GM08714 (cell line): Measurements from ENCODE around the gene PACRG.

Experiments used
- H3K4me3 ChIP-seq: fragments of 200-500 bp; sonication (Bioruptor generic); 2 replicates; pipeline ENCODE4 v1.5.1; 2014; ENCODE audit warnings: mild to moderate bottlenecking, low read length, inconsistent platforms
- ZNF274 ChIP-seq: IDR thresholded peaks from 2 replicates; pipeline ENCODE4 v1.6.1; 2012; ENCODE audit warnings: mild to moderate bottlenecking, low read depth, low read length

The PACRG gene

GRCh38 chr6:163036160-163036645 is 308.4 kb downstream of the PACRG start:
- no peak for TF ChIP-seq ZNF274
- no peak overlapping the region for H3K4me3 ChIP-seq

GRCh38 chr6:163038317-163038716 is 310.5 kb downstream of the PACRG start:
- no peak overlapping the region for H3K4me3 ChIP-seq
- TF ChIP-seq ZNF274, result no peak

- no peak for TF ChIP-seq ZNF274
- H3K4me3 ChIP-seq, result no peak overlapping the region
These were observed 320.6 kb downstream of the PACRG start for GRCh38 chr6:163048345-163048744.

- no peak for TF ChIP-seq ZNF274
- H3K4me3 ChIP-seq, result no peak overlapping the region
These were observed 326.0 kb downstream of the PACRG start for GRCh38 chr6:163053667-163054344.

GRCh38 chr6:163054641-163055040 is 326.9 kb downstream of the PACRG start:
- H3K4me3 ChIP-seq, result no peak overlapping the region
- TF ChIP-seq ZNF274, result no peak

- TF ChIP-seq ZNF274, result no peak
These were observed 329.5 kb downstream of the PACRG start for GRCh38 chr6:163057260-163057659.

GRCh38 chr6:163062790-163063189 is 335.0 kb downstream of the PACRG start:
- no peak overlapping the region for H3K4me3 ChIP-seq
- TF ChIP-seq ZNF274, result no peak

More at GRCh38 chr6:163057260-163057659, 329.5 kb downstream of the PACRG start:
- no peak overlapping the region for H3K4me3 ChIP-seq

- no peak overlapping the region for H3K4me3 ChIP-seq
- no peak for TF ChIP-seq ZNF274
These were observed 335.8 kb downstream of the PACRG start for GRCh38 chr6:163063561-163063960.

GRCh38 chr6:163064397-163064796 is 336.6 kb downstream of the PACRG start:
- H3K4me3 ChIP-seq, result no peak overlapping the region
- no peak for TF ChIP-seq ZNF274

GRCh38 chr6:163066200-163066599 is 338.4 kb downstream of the PACRG start:
- no peak for TF ChIP-seq ZNF274
- H3K4me3 ChIP-seq, result no peak overlapping the region

- no peak overlapping the region for H3K4me3 ChIP-seq
- TF ChIP-seq ZNF274, result no peak
These were observed 349.4 kb downstream of the PACRG start for GRCh38 chr6:163077134-163077533.

- no peak overlapping the region for H3K4me3 ChIP-seq
- no peak for TF ChIP-seq ZNF274
These were observed 350.9 kb downstream of the PACRG start for GRCh38 chr6:163078712-163079111.

GRCh38 chr6:163080228-163080627 is 352.5 kb downstream of the PACRG start:
- no peak overlapping the region for H3K4me3 ChIP-seq
- TF ChIP-seq ZNF274, result no peak

- H3K4me3 ChIP-seq, result no peak overlapping the region
- TF ChIP-seq ZNF274, result no peak
These were observed 355.4 kb downstream of the PACRG start for GRCh38 chr6:163083141-163083540.

- no peak for TF ChIP-seq ZNF274
- no peak overlapping the region for H3K4me3 ChIP-seq
These were observed 357.7 kb downstream of the PACRG start for GRCh38 chr6:163085426-163085825.
